GM06990 (cell line): ENCODE results near the gene TIE1.
"Not testable (repeated sequence)": the region's sequence is repeated elsewhere in the genome, so short reads cannot be mapped to it uniquely, and the experiment has no call there.

Experiments
- DNase-seq: peaks from one replicate; pipeline ENCODE4 v3.0.0-alpha.2; 2011; ENCODE audit not compliant: insufficient read length; ENCODE audit errors: extremely low read depth
- H3K27me3 ChIP-seq: replicated peaks from 2 replicates; pipeline ENCODE4 v1.6.0; 2011; ENCODE audit warnings: low read length; ENCODE audit not compliant: control insufficient read depth, insufficient read depth
- H3K36me3 ChIP-seq: 2 replicates; pipeline ENCODE4 v1.5.1; 2011; ENCODE audit warnings: low read length; ENCODE audit not compliant: control insufficient read depth, insufficient read depth
- H3K4me3 ChIP-seq: replicated peaks from 2 replicates; pipeline ENCODE4 v1.5.1; 2011; ENCODE audit warnings: low read depth, mild to moderate bottlenecking, control low read depth, low read length
- CTCF ChIP-seq: IDR thresholded peaks from 2 replicates; pipeline ENCODE4 v1.5.1; 2011; ENCODE audit warnings: low read length, control low read depth, mild to moderate bottlenecking, inconsistent platforms; ENCODE audit not compliant: insufficient read depth, poor library complexity, severe bottlenecking

TIE1 gene

GRCh38 chr1:43367026-43367903 lies 66.5 kb downstream of the TIE1 start:
- peak; percentile 57 for DNase-seq
- Histone ChIP-seq H3K27me3 (no peaks in the 10 kb centered on the region), H3K36me3 (peaks cover 22% of the 10 kb centered on the region), H3K4me3 (peak overlapping the region; percentile 98)
- no peak for TF ChIP-seq CTCF

GRCh38 chr1:43367904-43368645 lies 67.3 kb downstream of the TIE1 start, which contains the start of gene ELOVL1:
TSS of gene ELOVL1 (minus strand) at chr1:43368011. CDS start at chr1:43365609, 2,402 bp downstream.
- peak; percentile 96 for DNase-seq
- peak; percentile 35 for TF ChIP-seq CTCF
- Histone ChIP-seq H3K36me3 (peaks cover 18% of the 10 kb centered on the region), H3K27me3 (no peaks in the 10 kb centered on the region), H3K4me3 (peak within 1 kb of the TSS; percentile 98)

- TF ChIP-seq CTCF = no peak
- DNase-seq = no peak
- Histone ChIP-seq H3K27me3 (no peaks in the 10 kb centered on the region), H3K36me3 (peaks cover 14% of the 10 kb centered on the region), H3K4me3 (peak overlapping the region; percentile 80)
These were observed 67.9 kb downstream of the TIE1 start for GRCh38 chr1:43368646-43369020.

- not testable (repeated sequence) for DNase-seq, H3K36me3 ChIP-seq, H3K4me3 ChIP-seq, H3K27me3 ChIP-seq
These were observed 69.0 kb downstream of the TIE1 start for GRCh38 chr1:43369779-43370178.

- Histone ChIP-seq H3K36me3 (no peaks in the 10 kb centered on the region; the same call in 1 of the 2 replicates), H3K4me3 (no peak overlapping the region), H3K27me3 (no peaks in the 10 kb centered on the region)
- DNase-seq = no peak
- TF ChIP-seq CTCF = no peak
These were observed 69.8 kb downstream of the TIE1 start for GRCh38 chr1:43370564-43370963.

- no peaks in the 10 kb centered on the region; the same call in 1 of the 2 replicates for H3K36me3 ChIP-seq
- no peak for TF ChIP-seq CTCF
- H3K27me3 ChIP-seq = no peaks in the 10 kb centered on the region
- no peak for DNase-seq
- H3K4me3 ChIP-seq = no peak overlapping the region
These were observed 71.4 kb downstream of the TIE1 start for GRCh38 chr1:43372172-43372571.
